ENCODE results near the gene TDP1.

- TF ChIP-seq CTCF (IDR thresholded peaks at IDR 0.05) (no peak), POLR2A (IDR thresholded peaks at IDR 0.05) (no peak)
Observed at GRCh38 chr14:89986462-89987160, 30.9 kb downstream of the TDP1 start.
